HuH-7 (cell line): ENCODE measurements around the gene PRKCH.

Experiments
- DNase-seq: peaks from one replicate; pipeline ENCODE4 v3.0.0; 2011; ENCODE audit warnings: low spot score

Gene PRKCH

DNA sequence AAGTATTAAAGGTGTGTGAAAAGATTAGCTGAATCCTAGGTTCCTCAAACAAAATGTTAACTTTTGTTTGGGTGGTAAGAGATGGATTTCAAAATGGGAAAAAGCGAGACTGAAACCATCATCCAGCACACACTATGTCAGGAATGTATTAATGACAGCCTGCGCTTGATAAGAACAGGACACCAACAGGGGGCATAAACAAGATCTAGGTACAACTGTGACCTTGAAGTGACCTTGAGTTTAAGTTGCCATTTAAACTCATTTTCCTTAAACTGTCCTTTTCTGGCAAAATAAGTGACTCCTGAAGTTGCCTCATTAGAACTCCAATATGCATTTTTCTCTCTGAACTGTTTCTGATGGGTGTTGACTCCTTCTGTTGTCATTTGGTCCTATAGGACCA lies 17.1 kb downstream of the PRKCH start:
- no peak for DNase-seq

DNA sequence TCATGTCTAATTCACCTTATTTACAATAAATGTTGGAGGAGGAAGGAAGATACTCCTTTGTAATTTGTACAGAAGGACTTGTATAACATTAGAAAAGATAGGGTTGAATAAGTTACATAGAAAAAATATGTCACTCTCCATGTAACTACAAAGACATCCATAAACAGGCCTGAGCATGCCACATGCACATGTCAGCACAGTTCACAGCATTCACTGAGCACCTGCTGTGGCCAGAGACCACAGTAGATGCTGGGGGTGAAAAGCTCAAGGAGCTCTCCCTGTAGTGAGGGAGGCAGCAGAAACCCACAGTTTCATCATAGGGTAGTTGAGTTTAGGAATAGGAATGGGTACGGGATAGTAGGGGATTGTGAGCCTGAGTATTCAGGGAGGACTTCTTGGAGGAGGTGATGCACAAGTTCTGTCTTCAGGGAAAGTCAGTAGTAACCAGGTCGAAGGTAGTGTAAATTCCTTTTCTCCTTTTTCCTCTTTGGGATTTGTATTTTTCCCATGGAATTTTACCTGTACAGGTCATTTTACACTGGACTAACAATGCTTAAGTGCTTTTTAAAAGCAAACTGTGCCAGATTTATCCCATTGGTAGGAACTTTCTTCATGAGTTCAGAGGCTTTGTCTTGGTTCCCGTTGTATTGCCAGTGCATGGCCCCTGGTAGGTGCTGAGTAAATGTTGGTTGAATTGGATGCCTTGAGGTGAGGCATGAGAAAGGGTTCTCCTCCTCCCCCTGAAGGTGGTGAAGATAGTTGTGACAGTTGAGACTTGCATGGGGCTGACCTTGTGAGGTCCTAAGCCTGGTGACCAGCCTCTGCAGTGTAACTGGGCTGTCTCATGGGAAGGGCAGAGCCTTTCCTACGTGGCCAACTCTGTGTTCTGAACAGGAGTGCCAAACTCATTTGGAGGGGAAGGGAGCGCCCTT lies 20.2 kb downstream of the PRKCH start:
- DNase-seq: no peak

DNA sequence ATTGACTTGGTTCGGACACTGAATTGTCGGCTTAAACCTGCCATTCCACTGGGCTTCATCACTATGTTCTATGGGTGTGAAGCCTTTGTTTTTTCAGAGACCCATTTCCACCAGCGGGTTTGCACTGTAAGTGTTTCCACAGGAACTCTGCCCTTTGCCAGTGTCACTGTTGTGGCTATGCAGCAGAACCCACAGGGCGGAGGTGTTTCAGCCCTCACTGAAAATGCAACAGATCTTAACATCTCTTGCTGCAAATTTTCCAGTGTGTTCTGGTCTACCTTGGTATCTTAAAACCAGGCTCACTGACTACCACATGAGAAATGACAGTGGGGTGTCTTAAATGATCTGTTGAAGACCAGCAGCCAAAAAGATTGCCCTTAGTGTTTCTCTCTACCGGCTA lies 21.1 kb downstream of the PRKCH start:
- DNase-seq: no peak

- DNase-seq: no peak
These were observed 21.6 kb downstream of the PRKCH start for GRCh38 chr14:61342932-61343331.

GRCh38 chr14:61343471-61343870 lies 22.1 kb downstream of the PRKCH start:
- no peak for DNase-seq

- no peak for DNase-seq
These were observed 22.6 kb downstream of the PRKCH start for GRCh38 chr14:61343991-61344405.

- no peak for DNase-seq
These were observed 23.2 kb downstream of the PRKCH start for GRCh38 chr14:61344437-61345150.

DNA sequence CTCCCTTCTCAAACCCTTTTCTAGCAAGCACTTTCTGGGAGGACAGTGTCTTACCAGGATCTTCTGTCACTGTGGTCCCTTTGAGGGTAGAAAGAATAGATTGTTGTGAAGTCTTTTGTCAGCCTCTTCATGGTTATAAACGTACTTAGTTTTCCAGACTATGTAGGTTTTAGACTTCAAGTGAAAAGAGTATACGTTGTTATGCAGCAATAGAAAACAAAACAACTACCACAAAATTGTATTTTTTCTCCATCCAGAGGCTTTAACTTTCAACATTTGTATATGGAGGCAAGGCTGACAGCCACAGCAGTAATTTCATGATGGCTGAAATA lies 23.7 kb downstream of the PRKCH start:
- DNase-seq: no peak

DNA sequence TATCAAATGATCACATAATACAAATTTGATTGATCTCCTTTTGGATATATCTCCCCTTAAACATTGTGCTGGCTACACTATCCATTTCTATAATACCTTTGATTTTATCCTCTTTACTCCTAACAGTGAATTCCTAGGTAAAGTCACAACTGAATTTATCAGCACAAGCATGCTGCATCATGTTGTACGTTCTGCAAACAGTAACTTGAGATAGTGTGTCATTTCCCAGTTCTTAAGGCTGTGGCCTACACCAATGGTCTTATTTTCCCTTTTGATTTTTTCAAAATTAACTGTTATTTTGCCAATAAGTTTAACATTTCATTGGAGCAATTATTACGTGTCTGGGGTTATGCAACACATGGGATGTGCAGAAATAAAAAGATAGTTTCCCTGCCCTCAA lies 24.8 kb downstream of the PRKCH start:
- no peak for DNase-seq

GRCh38 chr14:61346793-61347192 lies 25.4 kb downstream of the PRKCH start:
- DNase-seq: no peak

DNA sequence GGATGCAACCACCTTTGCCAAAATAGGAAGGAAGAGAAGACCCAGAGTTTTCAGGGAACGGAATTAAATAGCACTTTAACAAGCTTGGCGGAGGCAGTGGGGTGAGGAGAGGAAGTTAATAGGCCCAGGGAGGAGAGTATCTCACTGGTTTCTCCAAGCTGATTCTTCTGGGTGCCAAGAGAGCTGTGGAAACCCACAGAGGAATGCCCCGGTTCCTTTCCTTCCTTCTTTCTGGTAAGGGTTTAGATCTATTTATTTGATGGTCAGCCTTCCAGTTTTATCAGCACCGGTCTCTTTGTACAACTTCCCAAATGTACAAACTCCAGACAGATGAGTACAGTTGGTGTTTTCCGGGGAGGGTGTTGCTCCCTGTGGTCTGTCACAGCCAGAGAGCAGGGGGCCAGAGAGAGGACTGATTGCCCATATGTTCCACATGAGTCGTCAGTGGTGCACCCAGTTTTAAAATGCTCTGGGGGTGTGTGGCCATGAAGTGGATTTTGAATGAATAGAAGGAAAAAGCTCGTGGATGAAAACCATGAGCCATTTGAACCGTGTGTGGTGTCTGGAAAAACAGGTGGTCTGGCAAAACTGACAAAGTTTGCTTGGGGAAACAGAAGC lies 26.6 kb downstream of the PRKCH start:
- DNase-seq: no peak

- DNase-seq: no peak
These were observed 29.3 kb downstream of the PRKCH start for GRCh38 chr14:61350427-61351270.

DNA sequence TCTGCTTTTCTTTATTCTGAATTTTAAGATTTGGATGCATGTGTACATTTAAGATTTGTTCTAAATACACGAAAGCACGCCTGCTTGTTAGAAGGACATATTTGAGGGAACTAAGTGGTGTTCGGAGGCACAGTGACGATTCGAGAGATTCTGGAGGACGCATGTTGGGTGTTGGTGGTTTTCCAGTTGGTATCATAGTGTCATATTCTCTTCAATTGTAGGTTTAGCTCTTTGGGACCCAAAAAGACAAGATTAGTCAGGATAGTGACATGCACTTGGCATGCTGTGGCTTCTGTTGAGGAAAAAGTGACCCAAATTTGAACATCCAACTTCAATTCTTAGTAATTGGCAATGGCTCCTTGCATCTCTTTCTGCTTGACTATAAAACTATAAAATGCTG lies 30.1 kb downstream of the PRKCH start:
- no peak for DNase-seq

DNA sequence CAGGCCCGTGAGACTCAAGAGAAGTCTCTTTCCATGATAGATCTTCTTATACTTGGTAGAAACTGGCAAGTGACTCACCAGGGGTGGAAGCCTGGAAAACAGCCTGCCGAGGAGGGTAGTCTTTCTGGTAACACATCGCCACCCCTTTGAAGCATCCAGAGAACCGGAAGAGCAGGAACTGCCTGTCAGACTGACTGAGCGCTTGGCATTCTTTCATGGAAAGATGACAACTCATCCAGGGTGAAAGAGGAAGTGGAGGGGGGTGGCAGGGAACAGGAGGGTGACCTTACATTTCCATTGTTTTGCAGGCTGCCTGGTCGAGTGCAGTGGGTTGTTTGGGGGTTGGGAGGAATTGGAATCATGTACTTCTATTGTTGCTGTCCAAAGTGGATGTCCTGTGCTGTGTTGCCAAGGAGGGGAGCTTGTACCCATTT lies 34.5 kb downstream of the PRKCH start:
- DNase-seq: no peak

DNA sequence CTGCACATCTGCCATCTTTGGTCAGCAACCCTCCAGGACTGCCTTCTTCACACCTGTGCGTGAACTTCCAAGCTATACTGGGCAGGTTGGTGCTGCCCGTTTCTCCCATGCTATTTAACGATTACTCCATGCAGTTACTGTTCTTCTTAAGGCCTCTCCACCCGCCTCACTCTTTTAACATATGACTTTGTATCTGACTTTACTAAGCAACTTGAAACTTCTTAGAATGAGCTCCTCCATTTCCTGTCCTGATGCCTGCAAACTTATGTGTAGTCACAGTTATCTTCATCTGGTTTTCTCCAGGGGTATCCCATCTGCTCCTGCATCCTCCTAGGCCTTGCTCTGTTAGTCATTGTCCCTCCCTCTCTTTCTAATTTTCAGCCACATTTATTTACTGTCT lies 35.7 kb downstream of the PRKCH start:
- DNase-seq: no peak

GRCh38 chr14:61358554-61359226 lies 37.3 kb downstream of the PRKCH start:
- DNase-seq: no peak

GRCh38 chr14:61360796-61361525 lies 39.6 kb downstream of the PRKCH start:
- DNase-seq: no peak

DNA sequence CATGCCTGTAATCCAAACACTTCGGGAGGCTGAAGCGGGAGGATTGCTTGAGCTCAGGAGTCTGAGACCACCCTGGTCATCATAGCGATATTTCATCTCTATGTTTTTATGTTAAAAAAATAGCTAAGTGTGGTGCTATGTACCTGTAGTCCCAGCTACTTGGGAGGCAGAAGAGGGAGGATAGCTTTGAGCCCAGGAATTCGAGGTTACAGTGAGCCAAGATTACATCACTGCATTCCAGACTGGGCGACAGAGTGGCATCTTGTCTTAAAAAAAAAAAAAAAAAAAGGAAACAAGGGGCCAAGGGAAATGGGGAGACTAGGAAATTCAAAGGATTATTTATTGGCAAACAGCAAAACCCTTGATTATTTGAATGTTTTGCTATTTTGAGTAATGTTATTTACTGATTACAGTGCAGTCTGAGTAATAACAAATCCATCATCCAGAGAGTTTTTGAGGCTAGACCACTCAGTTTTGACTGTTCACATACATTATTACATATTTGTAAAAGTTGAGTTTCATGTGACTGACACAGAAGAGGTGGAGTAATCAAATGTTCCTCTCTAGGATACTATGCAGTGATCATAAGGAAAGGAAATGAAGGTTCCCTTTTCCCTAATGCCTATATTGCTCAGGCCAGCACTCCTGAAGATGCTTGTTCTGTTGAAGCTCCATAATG lies 40.8 kb downstream of the PRKCH start:
- DNase-seq: no peak

DNA sequence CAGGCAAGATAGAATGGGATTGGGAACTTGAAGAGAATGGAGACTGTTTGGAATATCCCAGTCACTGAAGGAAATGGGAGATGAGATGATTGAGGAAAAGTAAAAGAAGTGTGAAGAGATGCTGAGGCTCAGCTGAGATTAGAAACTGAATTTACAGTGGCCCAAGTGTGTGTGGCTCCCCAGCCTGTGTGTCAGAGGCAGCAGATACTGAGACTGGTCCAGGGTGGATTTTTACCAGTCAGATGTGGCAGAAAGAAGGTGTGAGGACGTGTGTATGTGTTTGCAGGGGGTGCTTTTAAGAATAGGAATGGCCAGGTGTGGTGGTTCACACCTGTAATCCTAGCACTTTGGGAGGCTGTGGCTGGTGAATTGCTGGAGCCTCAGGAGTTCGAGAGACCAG lies 42.9 kb downstream of the PRKCH start:
- DNase-seq: no peak

- no peak for DNase-seq
These were observed 44.4 kb downstream of the PRKCH start for GRCh38 chr14:61365667-61366212.
